SK-N-SH (cell line): ENCODE results near the gene KIF11. TPM values are rescaled to one million over a fixed set of nuclear protein-coding genes. Genes with fewer than 3 reads are reported as not detected.

ENCODE experiments used
- CTCF ChIA-PET: fragments of 300-600, 350-600 bp; formaldehyde crosslinking; extraction: SDS; loops from one replicate; lab custom pipeline; 2021; lab: Yijun Ruan, JAX
- POLR2A ChIA-PET: fragments of 350-600 bp; sonication (Branson Sonifier 250); formaldehyde crosslinking; extraction: SDS; loops from one replicate; lab custom pipeline; 2020; ENCODE audit warnings: antibody characterized with exemption, inconsistent platforms; lab: Yijun Ruan, JAX
- DNase-seq: peaks from one replicate; pipeline ENCODE4 v3.0.0; 2012
- H2AFZ ChIP-seq: fragments of 200-600 bp; sonication (generic); 2 replicates; pipeline ENCODE4 v1.8.1; 2016; ENCODE audit warnings: antibody characterized with exemption, mild to moderate bottlenecking, low read depth
- H3F3A ChIP-seq: fragments of 200-600 bp; sonication (generic); replicated peaks from 2 replicates; pipeline ENCODE3; 2016; ENCODE audit warnings: antibody characterized with exemption, mild to moderate bottlenecking; ENCODE audit not compliant: insufficient read depth
- H3K27ac ChIP-seq, 2 experiments: fragments of 200-500 bp in 1 of 2; fragments of 200-600 bp in 1 of 2; sonication (Bioruptor generic) in 1 of 2; sonication (generic), shearing (Covaris generic) in 1 of 2; 2 replicates each; pipeline versions ENCODE4 v1.5.1 to v1.6.1; 2014 to 2016; ENCODE audit warnings: low read depth in 2 of 2, inconsistent platforms in 1 of 2, low read length in 1 of 2, mild to moderate bottlenecking in 1 of 2, mixed read lengths in 1 of 2
- H3K27me3 ChIP-seq: fragments of 200-600 bp; sonication (generic), shearing (Covaris generic); 2 replicates; pipeline ENCODE4 v1.6.1; 2016; ENCODE audit warnings: mixed run types; ENCODE audit not compliant: insufficient read depth
- H3K36me3 ChIP-seq, 2 experiments: fragments of 200-500 bp in 1 of 2; fragments of 200-600 bp in 1 of 2; sonication (Bioruptor generic) in 1 of 2; sonication (generic) in 1 of 2; replicated peaks in 1 of 2; 2 replicates each; pipeline versions ENCODE3 to v1.5.1; 2014 to 2016; ENCODE audit warnings: low read length in 1 of 2, mild to moderate bottlenecking in 1 of 2; ENCODE audit not compliant: insufficient read depth in 2 of 2, control insufficient read depth in 1 of 2
- H3K4me1 ChIP-seq, 2 experiments: fragments of 200-500 bp in 1 of 2; fragments of 200-600 bp in 1 of 2; sonication (Bioruptor generic) in 1 of 2; sonication (generic), shearing (Covaris generic) in 1 of 2; 2 replicates each; pipeline versions ENCODE4 v1.5.1 to v1.6.1; 2014 to 2016; ENCODE audit warnings: low read depth in 1 of 2, low read length in 1 of 2, mixed run types in 1 of 2; ENCODE audit not compliant: insufficient read depth in 2 of 2, control insufficient read depth in 1 of 2
- H3K4me2 ChIP-seq: fragments of 200-600 bp; sonication (generic), shearing (Covaris generic); 2 replicates; pipeline ENCODE4 v1.6.1; 2017; ENCODE audit warnings: mixed run types
- H3K4me3 ChIP-seq, 2 experiments: fragments of 200-500 bp in 1 of 2; fragments of 200-600 bp in 1 of 2; sonication (Bioruptor generic) in 1 of 2; sonication (generic), shearing (Covaris generic) in 1 of 2; 2 replicates each; pipeline versions ENCODE4 v1.5.1 to v1.8.1; 2014 to 2016; ENCODE audit warnings: low read depth in 2 of 2, inconsistent platforms in 1 of 2, low read length in 1 of 2, mild to moderate bottlenecking in 1 of 2, mixed read lengths in 1 of 2, moderate library complexity in 1 of 2
- H3K79me2 ChIP-seq: fragments of 200-600 bp; sonication (generic); 2 replicates; pipeline ENCODE4 v1.8.1; 2017; ENCODE audit warnings: mild to moderate bottlenecking; ENCODE audit not compliant: insufficient read depth
- H3K9ac ChIP-seq: fragments of 200-600 bp; sonication (generic); 2 replicates; pipeline ENCODE4 v1.6.1; 2017; ENCODE audit warnings: mixed run types
- H3K9me2 ChIP-seq: fragments of 200-600 bp; sonication (generic); 2 replicates; pipeline ENCODE4 v1.6.1; 2017; ENCODE audit warnings: mixed run types
- H3K9me3 ChIP-seq: fragments of 200-600 bp; sonication (generic); 2 replicates; pipeline ENCODE4 v1.6.1; 2017; ENCODE audit warnings: mixed run types, mild to moderate bottlenecking, moderate library complexity
- H4K20me1 ChIP-seq: fragments of 200-600 bp; sonication (generic); 2 replicates; pipeline ENCODE4 v1.6.1; 2017; ENCODE audit warnings: mild to moderate bottlenecking, mixed run types; ENCODE audit not compliant: insufficient read depth
- FOSL2 ChIP-seq: IDR thresholded peaks from 2 replicates; pipeline ENCODE4 v1.4.0; 2012; ENCODE audit warnings: low read depth, mild to moderate bottlenecking, moderate library complexity, borderline replicate concordance
- MXI1 ChIP-seq: IDR thresholded peaks from 2 replicates; pipeline ENCODE4 v1.6.1; 2012; ENCODE audit warnings: mild to moderate bottlenecking, low read depth, low read length, improper control_type of control experiment
- REST ChIP-seq: IDR thresholded peaks from 2 replicates; pipeline ENCODE4 v1.6.1; 2012; ENCODE audit warnings: mild to moderate bottlenecking, low read depth, low read length, moderate library complexity
- RFX5 ChIP-seq: IDR thresholded peaks from 2 replicates; pipeline ENCODE4 v1.6.1; 2012; ENCODE audit warnings: mild to moderate bottlenecking, improper control_type of control experiment, low read length
- SIN3A ChIP-seq: IDR thresholded peaks from 2 replicates; pipeline ENCODE4 v1.6.1; 2012; ENCODE audit warnings: low read depth, mild to moderate bottlenecking, low read length, moderate library complexity, borderline replicate concordance
- TCF12 ChIP-seq: IDR thresholded peaks from 2 replicates; pipeline ENCODE4 v1.4.0; 2012
- YY1 ChIP-seq: IDR thresholded peaks from 2 replicates; pipeline ENCODE4 v1.4.0; 2012; ENCODE audit warnings: low read depth, mild to moderate bottlenecking
- WGBS: methylation state at CpG from one replicate; pipeline ENCODE4 v1.1.6; 2017; ENCODE audit warnings: low lambda C conversion rate; 5-methylcytosine and 5-hydroxymethylcytosine counted together
- polyA plus RNA-seq, 3 experiments: library from polyadenylated mRNA; depleted of rRNA; stranded (reverse); fragments of >200 nt; gene quantifications; 2 replicates each; pipeline ENCODE4 v1.2.3, GENCODE V29; 2012

The KIF11 gene
- polyA plus RNA-seq, 1 of the 3 experiments (the other 2 are of a cell fraction): 4.0 TPM

- peak overlapping the region; percentile 75 to 87 for H3K4me3 ChIP-seq
- no peaks in the 10 kb centered on the region for H3K36me3 ChIP-seq
- H3F3A ChIP-seq: peaks cover 21% of the 10 kb centered on the region
- peak overlapping the region; percentile 88 for H2AFZ ChIP-seq
- peak overlapping the region; percentile 85 for H3K4me2 ChIP-seq
- H3K27ac ChIP-seq: peak overlapping the region; percentile 76 to 86
- H3K27me3 ChIP-seq: no peaks in the 10 kb centered on the region
- TF ChIP-seq MXI1 (no peak), TCF12 (no peak), RFX5 (no peak)
- peaks cover 0 to 7% of the 10 kb centered on the region in 2 experiments; a peak in 3 of 4 replicates for H3K4me1 ChIP-seq
- H3K9me2 ChIP-seq: no peaks in the 10 kb centered on the region
- H3K9ac ChIP-seq: peak overlapping the region; percentile 82
- WGBS: 2% methylated on average over 9 of the region's 9 CpGs
- no peak for DNase-seq
- H3K79me2 ChIP-seq: peaks cover 60% of the 10 kb centered on the region
- H4K20me1 ChIP-seq: no peaks in the 10 kb centered on the region
- no peaks in the 10 kb centered on the region for H3K9me3 ChIP-seq
- ChIA-PET CTCF (interaction anchor here (2.2 kb wide), 1 partner anchor 20 kb away, joined by 10 read pairs; the partner anchor contains the start of gene IDE), POLR2A (no interaction called here)
Measured at GRCh38 chr10:92593619-92594588, 974 bp downstream of the KIF11 start.

GRCh38 chr10:92595505-92595904 is 2.6 kb downstream of the KIF11 start:
- no peak for TF ChIP-seq YY1
- TF ChIP-seq FOSL2: no peak
- TF ChIP-seq SIN3A: no peak
- H3K79me2 ChIP-seq: peaks cover 76% of the 10 kb centered on the region
- no peak overlapping the region; the same call in 1 of the 2 replicates for H2AFZ ChIP-seq
- peaks cover 21% of the 10 kb centered on the region for H3F3A ChIP-seq
- ChIA-PET CTCF (interaction anchor here (2.2 kb wide), 1 partner anchor 22 kb away, joined by 10 read pairs; the partner anchor contains the start of gene IDE), POLR2A (no interaction called here)
- 98% methylated on average over 2 of the region's 2 CpGs for WGBS
- no peaks in the 10 kb centered on the region for H3K9me3 ChIP-seq
- no peak overlapping the region for H3K27ac ChIP-seq
- H3K4me3 ChIP-seq: no peak overlapping the region
- no peaks in the 10 kb centered on the region for H4K20me1 ChIP-seq
- H3K9ac ChIP-seq: no peak overlapping the region
- H3K4me2 ChIP-seq: peak overlapping the region; percentile 85; the same call in 1 of the 2 replicates
- H3K4me1 ChIP-seq: peaks cover 0 to 7% of the 10 kb centered on the region in 2 experiments; a peak in 3 of 4 replicates
- no peaks in the 10 kb centered on the region for H3K27me3 ChIP-seq
- H3K9me2 ChIP-seq: no peaks in the 10 kb centered on the region
- H3K36me3 ChIP-seq: no peaks in the 10 kb centered on the region
- DNase-seq: no peak

GRCh38 chr10:92598321-92598720 is 5.4 kb downstream of the KIF11 start:
- Histone ChIP-seq H3F3A (peaks cover 5% of the 10 kb centered on the region), H3K4me2 (no peak overlapping the region), H3K27me3 (no peaks in the 10 kb centered on the region), H3K9ac (no peak overlapping the region), H3K9me3 (no peaks in the 10 kb centered on the region), H3K36me3 (peaks cover 0 to 6% of the 10 kb centered on the region in 2 experiments), H3K4me3 (no peak overlapping the region), H3K79me2 (peaks cover 100% of the 10 kb centered on the region), H4K20me1 (peaks cover 9% of the 10 kb centered on the region; the same call in 1 of the 2 replicates), H3K4me1 (no peaks in the 10 kb centered on the region; a peak in 1 of 4 replicates), H3K27ac (no peak overlapping the region), H3K9me2 (no peaks in the 10 kb centered on the region), H2AFZ (no peak overlapping the region)
- CTCF ChIA-PET: no interaction called here
- 100% methylated on average over 1 of the region's 1 CpG for WGBS
- DNase-seq: no peak
- TF ChIP-seq REST: no peak
- POLR2A ChIA-PET: no interaction called here
